Measurements from ENCODE around the gene SCUBE1. TPM values are rescaled to one million over a fixed set of nuclear protein-coding genes. Genes with fewer than 3 reads are reported as not detected.

Gene SCUBE1
- total RNA-seq, 1 experiment from 2014 or later, result not detected

DNA sequence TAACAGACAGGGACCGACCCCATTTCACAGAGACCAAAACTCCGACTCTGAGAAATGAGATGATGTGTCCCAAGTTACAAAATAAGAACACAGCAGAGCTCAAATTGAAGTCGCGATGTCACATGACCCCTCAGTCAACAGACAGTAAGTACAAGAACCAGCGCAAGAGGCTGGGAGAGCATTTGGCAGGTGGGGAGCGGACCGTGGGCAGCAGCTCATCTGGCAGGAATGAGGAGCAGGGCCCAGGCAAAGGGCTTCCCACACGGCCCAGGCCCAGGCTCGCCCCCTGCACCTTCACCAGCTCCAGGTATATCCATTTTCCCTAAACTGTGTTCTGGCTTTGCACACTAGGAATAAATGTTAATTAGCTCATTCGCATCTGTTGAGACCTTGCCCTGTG, 34.3 kb downstream of the SCUBE1 start:
- H3K27me3 ChIP-seq (ENCODE audit: control insufficient read depth, insufficient read depth, low read length), result no peaks in the 10 kb centered on the region
- no peak overlapping the region for H3K4me3 ChIP-seq (ENCODE audit: low read depth in 2 of 2, low read length in 2 of 2)
- H3K4me1 ChIP-seq (ENCODE audit: control insufficient read depth, insufficient read depth, low read length), result no peaks in the 10 kb centered on the region
- in situ Hi-C loops (cut with HindIII; ENCODE audit: low pct_unique_long_range_greater_than_20kb, low sequenced_read_pairs), result no loop called here
- H3K36me3 ChIP-seq (ENCODE audit: control insufficient read depth, insufficient read depth, low read length), result no peaks in the 10 kb centered on the region
- ChIA-PET POLR2A (no interaction called here), CTCF (interaction anchor here (0.5 kb wide), 1 partner anchor 49 kb away, joined by 8 read pairs; no protein-coding TSS in a partner anchor)
- no peak overlapping the region for H3K27ac ChIP-seq (ENCODE audit: low read length)
- intact Hi-C loops (cut with micrococcal nuclease; ENCODE audit: unreplicated experiment), result no loop called here
- DNase-seq (ENCODE audit: low read depth, low spot score) (no peak), ATAC-seq (no peak)
- TF ChIP-seq SIN3A (IDR thresholded peaks at IDR 0.05; ENCODE audit: borderline replicate concordance, insufficient read depth, low read depth, low read length), result no peak
- TF ChIP-seq, protein P1, sequence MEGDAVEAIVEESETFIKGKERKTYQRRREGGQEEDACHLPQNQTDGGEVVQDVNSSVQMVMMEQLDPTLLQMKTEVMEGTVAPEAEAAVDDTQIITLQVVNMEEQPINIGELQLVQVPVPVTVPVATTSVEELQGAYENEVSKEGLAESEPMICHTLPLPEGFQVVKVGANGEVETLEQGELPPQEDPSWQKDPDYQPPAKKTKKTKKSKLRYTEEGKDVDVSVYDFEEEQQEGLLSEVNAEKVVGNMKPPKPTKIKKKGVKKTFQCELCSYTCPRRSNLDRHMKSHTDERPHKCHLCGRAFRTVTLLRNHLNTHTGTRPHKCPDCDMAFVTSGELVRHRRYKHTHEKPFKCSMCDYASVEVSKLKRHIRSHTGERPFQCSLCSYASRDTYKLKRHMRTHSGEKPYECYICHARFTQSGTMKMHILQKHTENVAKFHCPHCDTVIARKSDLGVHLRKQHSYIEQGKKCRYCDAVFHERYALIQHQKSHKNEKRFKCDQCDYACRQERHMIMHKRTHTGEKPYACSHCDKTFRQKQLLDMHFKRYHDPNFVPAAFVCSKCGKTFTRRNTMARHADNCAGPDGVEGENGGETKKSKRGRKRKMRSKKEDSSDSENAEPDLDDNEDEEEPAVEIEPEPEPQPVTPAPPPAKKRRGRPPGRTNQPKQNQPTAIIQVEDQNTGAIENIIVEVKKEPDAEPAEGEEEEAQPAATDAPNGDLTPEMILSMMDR (IDR thresholded peaks at IDR 0.05), result no peak
- no peaks in the 10 kb centered on the region for H3K9me3 ChIP-seq (ENCODE audit: control insufficient read depth, insufficient read depth, low read depth, low read length)
- BruUV-seq (replicated peaks), result no TSS peak

GRCh38 chr22:43308060-43308830, 34.9 kb downstream of the SCUBE1 start:
- DNase-seq (ENCODE audit: low read depth, low spot score), result no peak
- Histone ChIP-seq H3K4me1 (ENCODE audit: control insufficient read depth, insufficient read depth, low read length) (no peaks in the 10 kb centered on the region), H3K4me3 (ENCODE audit: low read depth in 2 of 2, low read length in 2 of 2) (no peak overlapping the region), H3K27me3 (ENCODE audit: control insufficient read depth, insufficient read depth, low read length) (no peaks in the 10 kb centered on the region), H3K9me3 (ENCODE audit: control insufficient read depth, insufficient read depth, low read depth, low read length) (no peaks in the 10 kb centered on the region), H3K36me3 (ENCODE audit: control insufficient read depth, insufficient read depth, low read length) (no peaks in the 10 kb centered on the region), H3K27ac (ENCODE audit: low read length) (no peak overlapping the region)
- in situ Hi-C loops (cut with HindIII; ENCODE audit: low pct_unique_long_range_greater_than_20kb, low sequenced_read_pairs), result no loop called here
- ChIA-PET POLR2A (no interaction called here), CTCF (interaction anchor here (0.5 kb wide), 1 partner anchor 50 kb away, joined by 8 read pairs; no protein-coding TSS in a partner anchor)
- no TSS peak for BruUV-seq (replicated peaks)
- no peak for ATAC-seq
- intact Hi-C loops (cut with micrococcal nuclease; ENCODE audit: unreplicated experiment), result no loop called here
- TF ChIP-seq, protein P1 (IDR thresholded peaks at IDR 0.05), result no peak
- TF ChIP-seq REST (IDR thresholded peaks at IDR 0.05; ENCODE audit: insufficient read depth in 1 of 2, low read depth in 2 of 2, low read length in 1 of 2) (no peak), POLR2AphosphoS5 (IDR thresholded peaks at IDR 0.05; ENCODE audit: low read depth, low read length) (no peak), SIN3A (IDR thresholded peaks at IDR 0.05; ENCODE audit: borderline replicate concordance, insufficient read depth, low read depth, low read length) (no peak), TCF7L2 (IDR thresholded peaks at IDR 0.05; ENCODE audit: low read depth, low read length) (no peak)
